HCT116 (cell line): ENCODE data around the gene TCP11L1. TPM values are rescaled to one million over a fixed set of nuclear protein-coding genes. Genes with fewer than 3 reads are reported as not detected.

ENCODE experiments used
- ATAC-seq: fragments of 200-7000 bp; cut with Tn5 transposase; 2 replicates; pipeline ENCODE4 v1.9.1; 2020; ENCODE audit warnings: mild to moderate bottlenecking, moderate library complexity
- BruUV-seq: library from RNA; stranded (reverse); fragments of 400-500 nt; replicated peaks from 2 replicates; lab custom pipeline; 2021; lab: Mats Ljungman, UMichigan
- CTCF ChIA-PET: fragments of 300-600 bp; sonication (Branson Sonifier 250); formaldehyde crosslinking; loops from one replicate; lab custom pipeline; 2021; ENCODE audit warnings: antibody characterized with exemption; lab: Charles Lee
- POLR2A ChIA-PET: fragments of 300-600, 350-600 bp; sonication (Branson Sonifier 250); formaldehyde crosslinking; loops from one replicate; lab custom pipeline; 2021; ENCODE audit warnings: antibody characterized with exemption; lab: Charles Lee
- RAD21 ChIA-PET, 2 experiments: fragments of 300-600 bp; sonication (Branson Sonifier 250); formaldehyde crosslinking; loops; one replicate each; lab custom pipeline; 2023; ENCODE audit warnings: low total read pairs in 2 of 2; ENCODE audit not compliant: uncharacterized antibody in 2 of 2, unreplicated experiment in 2 of 2, low non-redundant PET in 1 of 2; lab: Charles Lee
- DNase-seq: peaks from one replicate; pipeline ENCODE4 v3.0.0-alpha.2; 2010; ENCODE audit warnings: low read depth, low spot score
- H2AFZ ChIP-seq: fragments of 200-600 bp; shearing (Covaris generic), sonication (generic); 2 replicates; pipeline ENCODE4 v1.6.1; 2017; ENCODE audit warnings: low read depth, mixed run types, mixed read lengths, antibody characterized with exemption, low read length; ENCODE audit not compliant: poor library complexity, severe bottlenecking
- H3K27ac ChIP-seq: 2 replicates; pipeline ENCODE4 v1.5.1; 2012; ENCODE audit warnings: low read depth, low read length
- H3K27me3 ChIP-seq: fragments of 200-600 bp; sonication (generic); 2 replicates; pipeline ENCODE4 v1.6.1; 2016; ENCODE audit warnings: mixed run types, low read length, mixed read lengths; ENCODE audit not compliant: insufficient read depth
- H3K36me3 ChIP-seq, 2 experiments: fragments of 200-500 bp in 1 of 2; fragments of 200-600 bp in 1 of 2; sonication (Bioruptor generic) in 1 of 2; sonication (generic) in 1 of 2; 2 replicates each; pipeline versions ENCODE4 v1.5.1 to v1.6.1; 2014 to 2016; ENCODE audit warnings: low read length in 2 of 2, inconsistent platforms in 1 of 2, mixed read lengths in 1 of 2, mixed run types in 1 of 2; ENCODE audit not compliant: insufficient read depth in 2 of 2, control insufficient read depth in 1 of 2
- H3K4me1 ChIP-seq, 2 experiments: fragments of 200-600 bp in 1 of 2; sonication (generic) in 1 of 2; 2 replicates each; pipeline versions ENCODE4 v1.5.1 to v1.6.1; 2012 to 2017; ENCODE audit warnings: low read length in 2 of 2, inconsistent platforms in 1 of 2, mild to moderate bottlenecking in 1 of 2, mixed read lengths in 1 of 2, mixed run types in 1 of 2, moderate library complexity in 1 of 2; ENCODE audit not compliant: insufficient read depth in 2 of 2, control insufficient read depth in 1 of 2
- H3K4me2 ChIP-seq: fragments of 200-600 bp; sonication (generic); 2 replicates; pipeline ENCODE4 v1.6.1; 2017; ENCODE audit warnings: mixed run types, low read length, mixed read lengths
- H3K4me3 ChIP-seq, 2 experiments: fragments of 200-600 bp in 1 of 2; sonication (generic) in 1 of 2; replicated peaks in 1 of 2; 2 replicates each; pipeline ENCODE4 v1.5.1; 2011 to 2016; ENCODE audit warnings: low read length in 2 of 2, control low read depth in 1 of 2, low read depth in 1 of 2, mild to moderate bottlenecking in 1 of 2, mixed read lengths in 1 of 2, mixed run types in 1 of 2
- H3K79me2 ChIP-seq: fragments of 200-600 bp; sonication (generic); 2 replicates; pipeline ENCODE4 v1.6.1; 2017; ENCODE audit warnings: mild to moderate bottlenecking, mixed run types, low read length, moderate library complexity, mixed read lengths; ENCODE audit not compliant: insufficient read depth
- H3K9ac ChIP-seq: fragments of 200-600 bp; sonication (generic); 2 replicates; pipeline ENCODE4 v1.6.1; 2016; ENCODE audit warnings: low read length, mixed read lengths
- H3K9me2 ChIP-seq: fragments of 200-600 bp; sonication (generic), shearing (Covaris generic); 2 replicates; pipeline ENCODE4 v1.6.1; 2017; ENCODE audit warnings: mixed run types, mild to moderate bottlenecking, moderate library complexity; ENCODE audit not compliant: insufficient read depth
- H3K9me3 ChIP-seq, 2 experiments: fragments of 200-500 bp in 1 of 2; fragments of 200-600 bp in 1 of 2; sonication (Bioruptor generic) in 1 of 2; sonication (generic) in 1 of 2; 2 replicates each; pipeline ENCODE4 v1.6.1; 2014 to 2017; ENCODE audit warnings: low read length in 2 of 2, mixed read lengths in 2 of 2, inconsistent platforms in 1 of 2, low read depth in 1 of 2, mild to moderate bottlenecking in 1 of 2, mixed run types in 1 of 2, moderate library complexity in 1 of 2; ENCODE audit not compliant: control insufficient read depth in 1 of 2, insufficient read depth in 1 of 2
- H4K20me1 ChIP-seq: fragments of 200-600 bp; sonication (generic), shearing (Covaris generic); 2 replicates; pipeline ENCODE4 v1.6.1; 2017; ENCODE audit warnings: mixed run types, mild to moderate bottlenecking, moderate library complexity; ENCODE audit not compliant: insufficient read depth
- CBX3 ChIP-seq: IDR thresholded peaks from 2 replicates; pipeline ENCODE4 v1.6.1; 2012; ENCODE audit warnings: low read depth
- CEBPB ChIP-seq: IDR thresholded peaks from 2 replicates; pipeline ENCODE4 v1.6.1; 2012; ENCODE audit warnings: low read depth
- ELF1 ChIP-seq: IDR thresholded peaks from 2 replicates; pipeline ENCODE4 v1.6.1; 2012; ENCODE audit warnings: low read depth, borderline replicate concordance
- EZH2 ChIP-seq: fragments of 200-600 bp; sonication (generic); IDR thresholded peaks from 2 replicates; pipeline ENCODE4 v1.6.1; 2017; ENCODE audit warnings: antibody characterized with exemption, mixed run types
- FOSL1 ChIP-seq: IDR thresholded peaks from 2 replicates; pipeline ENCODE4 v1.6.1; 2012; ENCODE audit warnings: low read depth
- JUND ChIP-seq: IDR thresholded peaks from 2 replicates; pipeline ENCODE4 v1.6.1; 2012
- POLR2A ChIP-seq: IDR thresholded peaks from 2 replicates; pipeline ENCODE4 v1.7.0; 2011; ENCODE audit warnings: borderline replicate concordance; ENCODE audit not compliant: insufficient read depth, insufficient read length; ENCODE audit errors: extremely low read depth
- POLR2AphosphoS5 ChIP-seq: IDR thresholded peaks from 2 replicates; pipeline ENCODE4 v1.6.1; 2011; ENCODE audit warnings: mild to moderate bottlenecking, low read depth, low read length, moderate library complexity
- REST ChIP-seq: IDR thresholded peaks from 2 replicates; pipeline ENCODE4 v1.6.1; 2012; ENCODE audit warnings: low read depth
- SIN3A ChIP-seq: IDR thresholded peaks from 2 replicates; pipeline ENCODE4 v1.6.1; 2012; ENCODE audit warnings: low read depth
- SRF ChIP-seq: IDR thresholded peaks from 2 replicates; pipeline ENCODE4 v1.6.1; 2012; ENCODE audit warnings: low read depth
- TCF7L2 ChIP-seq: IDR thresholded peaks from 2 replicates; pipeline ENCODE4 v1.7.0; 2011; ENCODE audit warnings: borderline replicate concordance, inconsistent platforms; ENCODE audit not compliant: insufficient read depth, insufficient read length; ENCODE audit errors: extremely low read depth
- ZFX ChIP-seq: fragments of 450-650 bp; IDR thresholded peaks from 2 replicates; pipeline ENCODE4 v1.6.1; 2017
- intact Hi-C: fragments of 100-400 bp; cut with micrococcal nuclease; formaldehyde crosslinking; loops from 2 replicates; pipeline ENCODE4 v1.10.0; 2022
- total RNA-seq: library from RNA; stranded (reverse); gene quantifications from one replicate; pipeline ENCODE4 v1.2.1, GENCODE V29; 2021; ENCODE audit not compliant: unreplicated experiment
- TF ChIP-seq, protein P1 (sequence below): IDR thresholded peaks from 2 replicates; pipeline ENCODE4 v1.6.1; 2011; ENCODE audit warnings: mild to moderate bottlenecking, low read length, moderate library complexity; ENCODE audit not compliant: insufficient replicate concordance; ENCODE audit errors: extremely low read depth
- TF ChIP-seq, protein P2 (sequence below), 3 experiments: fragments of 200-600 bp in 1 of 3; sonication (generic) in 1 of 3; IDR thresholded peaks in 2 of 3; conservative IDR thresholded peaks in 1 of 3; 2 replicates each; pipeline ENCODE4 v1.5.1; 2012 to 2017; ENCODE audit warnings: low read depth in 2 of 3, low read length in 2 of 3, antibody characterized with exemption in 1 of 3, borderline replicate concordance in 1 of 3, control low read depth in 1 of 3, mild to moderate bottlenecking in 1 of 3, mixed read lengths in 1 of 3, mixed run types in 1 of 3, moderate library complexity in 1 of 3; ENCODE audit not compliant: insufficient read depth in 1 of 3
- TF ChIP-seq, protein P3 (sequence below): IDR thresholded peaks from 2 replicates; pipeline ENCODE4 v1.6.1; 2012

The TCP11L1 gene
- total RNA-seq, 1 experiment from 2014 or later = 12.0 TPM

GRCh38 chr11:33033493-33033892 lies 5.9 kb upstream of the TCP11L1 start:
- H3K36me3 ChIP-seq = no peaks in the 10 kb centered on the region; a peak in 1 of 4 replicates
- DNase-seq (no peak), ATAC-seq (no peak)
- no TSS peak for BruUV-seq
- H3K9me2 ChIP-seq = no peaks in the 10 kb centered on the region
- intact Hi-C loops = no loop called here
- no peaks in the 10 kb centered on the region for H3K27me3 ChIP-seq
- POLR2A ChIA-PET = no interaction called here
- no peaks in the 10 kb centered on the region for H3K79me2 ChIP-seq
- H3K4me2 ChIP-seq = no peak overlapping the region
- CTCF ChIA-PET = no interaction called here
- H3K9ac ChIP-seq = no peak overlapping the region
- H3K9me3 ChIP-seq = no peaks in the 10 kb centered on the region
- peaks cover 0 to 2% of the 10 kb centered on the region in 2 experiments; a peak in 2 of 4 replicates for H3K4me1 ChIP-seq
- no peak for TF ChIP-seq TCF7L2
- TF ChIP-seq POLR2A = no peak
- TF ChIP-seq JUND = no peak
- no peak for TF ChIP-seq CEBPB
- TF ChIP-seq EZH2 = no peak
- no peak for TF ChIP-seq REST
- TF ChIP-seq POLR2AphosphoS5 = no peak
- TF ChIP-seq SRF = no peak
- no peak for TF ChIP-seq ELF1
- TF ChIP-seq SIN3A = no peak
- TF ChIP-seq ZFX = no peak
- TF ChIP-seq, protein P1, sequence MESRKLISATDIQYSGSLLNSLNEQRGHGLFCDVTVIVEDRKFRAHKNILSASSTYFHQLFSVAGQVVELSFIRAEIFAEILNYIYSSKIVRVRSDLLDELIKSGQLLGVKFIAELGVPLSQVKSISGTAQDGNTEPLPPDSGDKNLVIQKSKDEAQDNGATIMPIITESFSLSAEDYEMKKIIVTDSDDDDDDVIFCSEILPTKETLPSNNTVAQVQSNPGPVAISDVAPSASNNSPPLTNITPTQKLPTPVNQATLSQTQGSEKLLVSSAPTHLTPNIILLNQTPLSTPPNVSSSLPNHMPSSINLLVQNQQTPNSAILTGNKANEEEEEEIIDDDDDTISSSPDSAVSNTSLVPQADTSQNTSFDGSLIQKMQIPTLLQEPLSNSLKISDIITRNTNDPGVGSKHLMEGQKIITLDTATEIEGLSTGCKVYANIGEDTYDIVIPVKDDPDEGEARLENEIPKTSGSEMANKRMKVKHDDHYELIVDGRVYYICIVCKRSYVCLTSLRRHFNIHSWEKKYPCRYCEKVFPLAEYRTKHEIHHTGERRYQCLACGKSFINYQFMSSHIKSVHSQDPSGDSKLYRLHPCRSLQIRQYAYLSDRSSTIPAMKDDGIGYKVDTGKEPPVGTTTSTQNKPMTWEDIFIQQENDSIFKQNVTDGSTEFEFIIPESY = no peak
- TF ChIP-seq, protein P2, sequence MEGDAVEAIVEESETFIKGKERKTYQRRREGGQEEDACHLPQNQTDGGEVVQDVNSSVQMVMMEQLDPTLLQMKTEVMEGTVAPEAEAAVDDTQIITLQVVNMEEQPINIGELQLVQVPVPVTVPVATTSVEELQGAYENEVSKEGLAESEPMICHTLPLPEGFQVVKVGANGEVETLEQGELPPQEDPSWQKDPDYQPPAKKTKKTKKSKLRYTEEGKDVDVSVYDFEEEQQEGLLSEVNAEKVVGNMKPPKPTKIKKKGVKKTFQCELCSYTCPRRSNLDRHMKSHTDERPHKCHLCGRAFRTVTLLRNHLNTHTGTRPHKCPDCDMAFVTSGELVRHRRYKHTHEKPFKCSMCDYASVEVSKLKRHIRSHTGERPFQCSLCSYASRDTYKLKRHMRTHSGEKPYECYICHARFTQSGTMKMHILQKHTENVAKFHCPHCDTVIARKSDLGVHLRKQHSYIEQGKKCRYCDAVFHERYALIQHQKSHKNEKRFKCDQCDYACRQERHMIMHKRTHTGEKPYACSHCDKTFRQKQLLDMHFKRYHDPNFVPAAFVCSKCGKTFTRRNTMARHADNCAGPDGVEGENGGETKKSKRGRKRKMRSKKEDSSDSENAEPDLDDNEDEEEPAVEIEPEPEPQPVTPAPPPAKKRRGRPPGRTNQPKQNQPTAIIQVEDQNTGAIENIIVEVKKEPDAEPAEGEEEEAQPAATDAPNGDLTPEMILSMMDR (IDR thresholded peaks at IDR 0.05 in 2 of 3, conservative IDR thresholded peaks at IDR 0.05 in 1 of 3; ENCODE audit: borderline replicate concordance in 1 of 3, insufficient read depth in 1 of 3, low read depth in 2 of 3, low read length in 2 of 3) = no peak
- TF ChIP-seq, protein P3, sequence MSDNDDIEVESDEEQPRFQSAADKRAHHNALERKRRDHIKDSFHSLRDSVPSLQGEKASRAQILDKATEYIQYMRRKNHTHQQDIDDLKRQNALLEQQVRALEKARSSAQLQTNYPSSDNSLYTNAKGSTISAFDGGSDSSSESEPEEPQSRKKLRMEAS = no peak
- TF ChIP-seq CBX3 = no peak
- no peak for TF ChIP-seq FOSL1
- RAD21 ChIA-PET = no interaction called here
- H2AFZ ChIP-seq = no peak overlapping the region
- H3K4me3 ChIP-seq = no peak overlapping the region
- no peak overlapping the region for H3K27ac ChIP-seq
- H4K20me1 ChIP-seq = no peaks in the 10 kb centered on the region
